OCI-LY1 (cell line): ENCODE measurements around the gene LAMA5.

Source experiments
- EZH2 ChIP-seq: fragments of 200-600 bp; sonication (generic), shearing (Covaris generic); IDR thresholded peaks from 2 replicates; pipeline ENCODE4 v1.8.0; 2017; ENCODE audit warnings: borderline replicate concordance, mixed run types, mild to moderate bottlenecking, antibody characterized with exemption, low read length, moderate library complexity, mixed read lengths
- TF ChIP-seq, protein P1 (sequence below): fragments of 200-600 bp; sonication (generic), shearing (Covaris generic); IDR thresholded peaks from 2 replicates; pipeline ENCODE4 v1.5.1; 2017; ENCODE audit warnings: mild to moderate bottlenecking, antibody characterized with exemption, low read length, moderate library complexity, mixed read lengths

DNA sequence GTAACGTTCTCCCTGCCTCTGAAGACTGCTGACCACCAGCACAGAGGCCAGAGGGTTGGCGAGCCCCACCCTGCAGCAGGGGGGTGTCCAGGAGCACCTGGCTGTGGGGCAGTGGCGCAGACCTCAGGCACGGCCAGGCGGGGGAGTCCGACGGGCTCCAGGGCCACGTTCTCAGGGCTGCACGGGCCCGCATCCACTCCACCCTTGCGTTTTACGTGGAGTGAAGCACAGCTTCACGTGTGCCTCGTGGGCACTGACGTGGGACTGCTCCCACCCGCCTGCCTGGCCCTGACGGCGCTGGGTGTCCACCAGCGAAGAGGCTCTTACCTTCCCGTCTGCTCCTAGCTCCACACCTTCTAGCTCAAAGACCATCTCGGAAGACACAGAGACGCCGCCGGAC lies 26.7 kb upstream of the LAMA5 start:
- TF ChIP-seq, protein P1, sequence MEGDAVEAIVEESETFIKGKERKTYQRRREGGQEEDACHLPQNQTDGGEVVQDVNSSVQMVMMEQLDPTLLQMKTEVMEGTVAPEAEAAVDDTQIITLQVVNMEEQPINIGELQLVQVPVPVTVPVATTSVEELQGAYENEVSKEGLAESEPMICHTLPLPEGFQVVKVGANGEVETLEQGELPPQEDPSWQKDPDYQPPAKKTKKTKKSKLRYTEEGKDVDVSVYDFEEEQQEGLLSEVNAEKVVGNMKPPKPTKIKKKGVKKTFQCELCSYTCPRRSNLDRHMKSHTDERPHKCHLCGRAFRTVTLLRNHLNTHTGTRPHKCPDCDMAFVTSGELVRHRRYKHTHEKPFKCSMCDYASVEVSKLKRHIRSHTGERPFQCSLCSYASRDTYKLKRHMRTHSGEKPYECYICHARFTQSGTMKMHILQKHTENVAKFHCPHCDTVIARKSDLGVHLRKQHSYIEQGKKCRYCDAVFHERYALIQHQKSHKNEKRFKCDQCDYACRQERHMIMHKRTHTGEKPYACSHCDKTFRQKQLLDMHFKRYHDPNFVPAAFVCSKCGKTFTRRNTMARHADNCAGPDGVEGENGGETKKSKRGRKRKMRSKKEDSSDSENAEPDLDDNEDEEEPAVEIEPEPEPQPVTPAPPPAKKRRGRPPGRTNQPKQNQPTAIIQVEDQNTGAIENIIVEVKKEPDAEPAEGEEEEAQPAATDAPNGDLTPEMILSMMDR, result no peak
- no peak for TF ChIP-seq EZH2
